GM18505 (cell line): Measurements from ENCODE around the gene NUTM1.

Experiments used
- ATAC-seq: cut with Tn5 transposase; IDR thresholded peaks from one replicate; pipeline ENCODE4 v1.9.1; 2021; ENCODE audit not compliant: unreplicated experiment
- POLR2A ChIP-seq: IDR thresholded peaks from 4 replicates; pipeline ENCODE4 v1.6.1; 2011; ENCODE audit warnings: borderline replicate concordance; ENCODE audit not compliant: insufficient read depth, insufficient read length; ENCODE audit errors: extremely low read depth

NUTM1 gene

GRCh38 chr15:34342737-34343575 is at the start of gene NUTM1, which contains the start of gene NOP10:
NUTM1 (plus strand) TSS chr15:34343315; CDS start chr15:34343697, 382 bp downstream.
NOP10 (minus strand) TSS chr15:34343136; CDS start chr15:34343073, 63 bp downstream.
- peak; percentile 81 for ATAC-seq

GRCh38 chr15:34297059-34297458 is 46.1 kb upstream of the NUTM1 start:
- no peak for TF ChIP-seq POLR2A
- no peak for ATAC-seq

More at GRCh38 chr15:34342737-34343575, at the start of gene NUTM1, which contains the start of gene NOP10:
- TF ChIP-seq POLR2A: peak; percentile 94

- ATAC-seq: no peak
- no peak for TF ChIP-seq POLR2A
These were observed 42.1 kb upstream of the NUTM1 start for GRCh38 chr15:34301058-34301457.

- no peak for ATAC-seq
- no peak for TF ChIP-seq POLR2A
These were observed 38.5 kb upstream of the NUTM1 start for GRCh38 chr15:34304613-34305012.

GRCh38 chr15:34311563-34311962 is 31.6 kb upstream of the NUTM1 start:
- no peak for TF ChIP-seq POLR2A
- no peak for ATAC-seq

GRCh38 chr15:34314491-34315490 is 28.3 kb upstream of the NUTM1 start:
- no peak for TF ChIP-seq POLR2A
- no peak for ATAC-seq

GRCh38 chr15:34318277-34319079 is 24.6 kb upstream of the NUTM1 start:
- peak; percentile 52 for TF ChIP-seq POLR2A
- ATAC-seq: peak; percentile 55

GRCh38 chr15:34323217-34323616 is 19.9 kb upstream of the NUTM1 start:
- no peak for TF ChIP-seq POLR2A
- ATAC-seq: no peak

- TF ChIP-seq POLR2A: no peak
- no peak for ATAC-seq
These were observed 18.2 kb upstream of the NUTM1 start for GRCh38 chr15:34324933-34325332.

- TF ChIP-seq POLR2A: no peak
- ATAC-seq: no peak
These were observed 17.7 kb upstream of the NUTM1 start for GRCh38 chr15:34325368-34325767.

GRCh38 chr15:34327906-34328305 is 15.2 kb upstream of the NUTM1 start:
- TF ChIP-seq POLR2A: no peak
- no peak for ATAC-seq

GRCh38 chr15:34329006-34329405 is 14.1 kb upstream of the NUTM1 start:
- no peak for TF ChIP-seq POLR2A
- ATAC-seq: no peak
